NT2/D1 (cell line): ENCODE data around the gene MYORG.

Experiments used
- SUZ12 ChIP-seq: IDR thresholded peaks from 2 replicates; pipeline ENCODE4 v1.6.1; 2011; ENCODE audit not compliant: insufficient read length, insufficient read depth; ENCODE audit errors: extremely low read depth
- ZNF274 ChIP-seq: IDR thresholded peaks from 2 replicates; pipeline ENCODE4 v1.6.1; 2011; ENCODE audit warnings: mild to moderate bottlenecking, low read depth, low read length

DNA sequence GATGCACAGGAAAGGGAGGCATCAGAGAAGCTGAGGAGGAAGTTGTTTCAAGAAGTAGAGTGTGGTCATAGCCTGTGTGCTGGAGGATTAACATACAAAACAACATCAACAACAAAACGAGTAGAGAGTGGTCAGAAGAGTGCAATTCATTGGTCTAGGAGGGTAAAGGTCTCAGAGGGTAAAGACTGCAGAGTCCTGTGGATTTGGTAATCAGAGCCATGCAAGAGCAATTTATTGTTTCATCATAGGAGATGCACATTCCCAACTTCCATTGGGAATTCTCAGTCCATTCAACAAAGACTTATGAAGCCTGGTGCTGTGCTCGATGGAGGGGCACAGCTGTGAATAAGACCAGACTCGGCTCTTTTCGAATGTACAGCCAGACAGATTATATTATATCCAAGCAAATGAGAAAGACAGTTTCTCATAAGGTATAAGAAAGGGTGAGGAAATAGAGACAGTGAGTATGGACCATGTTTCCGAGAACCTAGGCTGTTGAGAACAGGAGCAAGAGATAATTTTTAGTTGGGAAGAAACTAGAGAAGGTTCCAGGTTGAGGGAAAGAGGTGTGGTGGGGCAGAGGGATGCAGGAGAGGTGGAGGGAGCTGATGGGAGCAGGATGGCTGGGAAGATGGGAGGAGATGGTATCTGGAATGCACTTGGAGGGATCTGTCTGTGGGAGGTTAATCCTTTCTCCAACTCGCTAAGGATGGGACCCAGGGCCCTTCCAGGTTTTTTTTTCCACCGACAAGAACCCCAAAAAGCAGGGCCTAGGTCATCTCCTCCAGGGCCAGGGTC is 7.9 kb upstream of the MYORG start:
- TF ChIP-seq ZNF274 (no peak), SUZ12 (no peak)
